Neural cell (in vitro differentiated cells): ENCODE measurements around the gene MYOCD. TPM values are rescaled to one million over a fixed set of nuclear protein-coding genes. Genes with fewer than 3 reads are reported as not detected.

ENCODE experiments used
- H2AFZ ChIP-seq: fragments of 200-600, 300-800 bp; sonication (generic), shearing (Covaris generic); 2 replicates; pipeline ENCODE4 v1.6.0; 2014; ENCODE audit warnings: low read depth, mild to moderate bottlenecking, antibody characterized with exemption, low read length, moderate library complexity
- H3F3A ChIP-seq: fragments of 200-600 bp; shearing (Covaris generic); 2 replicates; pipeline ENCODE4 v1.6.1; 2016; ENCODE audit warnings: mild to moderate bottlenecking, moderate library complexity, mixed read lengths, antibody characterized with exemption, low read length; ENCODE audit not compliant: insufficient read depth, poor library complexity, severe bottlenecking
- H3K27ac ChIP-seq: fragments of 200-600, 300-800 bp; sonication (generic), shearing (Covaris generic); 2 replicates; pipeline ENCODE4 v1.5.1; 2014; ENCODE audit warnings: mild to moderate bottlenecking, low read length, moderate library complexity
- H3K27me3 ChIP-seq: fragments of 300-800, 200-600 bp; sonication (generic), shearing (Covaris generic); 2 replicates; pipeline ENCODE4 v1.6.0; 2014; ENCODE audit warnings: mild to moderate bottlenecking, low read depth, low read length, moderate library complexity; ENCODE audit not compliant: insufficient read depth
- H3K36me3 ChIP-seq: fragments of 300-800, 200-600 bp; sonication (generic), shearing (Covaris generic); 2 replicates; pipeline ENCODE4 v1.5.1; 2014; ENCODE audit warnings: mild to moderate bottlenecking, antibody characterized with exemption, low read length, moderate library complexity; ENCODE audit not compliant: insufficient read depth
- H3K4me2 ChIP-seq: fragments of 300-800, 200-600 bp; sonication (generic), shearing (Covaris generic); 2 replicates; pipeline ENCODE4 v1.6.0; 2014; ENCODE audit warnings: mild to moderate bottlenecking, low read length
- H3K4me3 ChIP-seq: fragments of 300-800, 200-600 bp; sonication (generic), shearing (Covaris generic); 2 replicates; pipeline ENCODE4 v1.5.1; 2014; ENCODE audit warnings: mild to moderate bottlenecking, low read length, moderate library complexity
- H3K79me2 ChIP-seq: fragments of 200-600 bp; shearing (Covaris generic); replicated peaks from 2 replicates; pipeline ENCODE4 v1.6.0; 2014; ENCODE audit warnings: mild to moderate bottlenecking, low read length, moderate library complexity; ENCODE audit not compliant: insufficient read depth
- H3K9ac ChIP-seq: fragments of 300-800, 200-600 bp; sonication (generic), shearing (Covaris generic); 2 replicates; pipeline ENCODE4 v1.6.1; 2016; ENCODE audit warnings: mild to moderate bottlenecking, low read length, mixed read lengths
- H3K9me2 ChIP-seq: fragments of 200-600 bp; shearing (Covaris generic); 2 replicates; pipeline ENCODE4 v1.6.1; 2016; ENCODE audit warnings: mild to moderate bottlenecking, low read length, mixed read lengths; ENCODE audit not compliant: insufficient read depth
- H3K9me3 ChIP-seq: fragments of 200-600, 300-800 bp; sonication (generic), shearing (Covaris generic); 2 replicates; pipeline ENCODE4 v1.6.1; 2016; ENCODE audit warnings: mild to moderate bottlenecking, mixed run types, low read length, moderate library complexity, mixed read lengths
- H4K20me1 ChIP-seq: fragments of 200-600 bp; shearing (Covaris generic); 2 replicates; pipeline ENCODE4 v1.6.1; 2016; ENCODE audit warnings: mild to moderate bottlenecking, mixed run types; ENCODE audit not compliant: insufficient read depth
- CTCF ChIP-seq: fragments of 450-650 bp; IDR thresholded peaks from 2 replicates; pipeline ENCODE4 v1.5.1; 2014; ENCODE audit warnings: antibody characterized with exemption, mild to moderate bottlenecking, moderate library complexity; ENCODE audit not compliant: poor library complexity, severe bottlenecking
- EP300 ChIP-seq: fragments of 450-650 bp; conservative IDR thresholded peaks from 2 replicates; pipeline ENCODE4 v1.6.1; 2014; ENCODE audit warnings: antibody characterized with exemption, mild to moderate bottlenecking, moderate library complexity; ENCODE audit not compliant: poor library complexity, severe bottlenecking
- EZH2 ChIP-seq: fragments of 200-600, 300-800 bp; shearing (Covaris generic), sonication (generic); IDR thresholded peaks from 2 replicates; pipeline ENCODE4 v1.6.1; 2014; ENCODE audit warnings: antibody characterized with exemption, low read length, borderline replicate concordance, mild to moderate bottlenecking; ENCODE audit not compliant: insufficient read depth, poor library complexity, severe bottlenecking
- MXI1 ChIP-seq: fragments of 450-650 bp; conservative IDR thresholded peaks from 2 replicates; pipeline ENCODE4 v1.6.1; 2014; ENCODE audit warnings: antibody characterized with exemption, mild to moderate bottlenecking; ENCODE audit not compliant: poor library complexity, severe bottlenecking
- POLR2AphosphoS5 ChIP-seq: IDR thresholded peaks from 2 replicates; pipeline ENCODE4 v1.6.1; 2012
- RAD21 ChIP-seq: fragments of 450-650 bp; conservative IDR thresholded peaks from 2 replicates; pipeline ENCODE4 v1.6.1; 2014; ENCODE audit warnings: antibody characterized with exemption, mild to moderate bottlenecking, moderate library complexity
- REST ChIP-seq: IDR thresholded peaks from 2 replicates; pipeline ENCODE4 v1.6.1; 2012; ENCODE audit warnings: borderline replicate concordance
- SMC3 ChIP-seq: fragments of 450-650 bp; conservative IDR thresholded peaks from 2 replicates; pipeline ENCODE4 v1.6.1; 2014; ENCODE audit warnings: antibody characterized with exemption, mild to moderate bottlenecking, moderate library complexity; ENCODE audit not compliant: poor library complexity
- TAF1 ChIP-seq: IDR thresholded peaks from 2 replicates; pipeline ENCODE4 v1.6.1; 2012; ENCODE audit warnings: low read depth
- polyA plus RNA-seq: library from polyadenylated mRNA; depleted of rRNA; stranded (reverse); fragments of >200 nt; gene quantifications from 2 replicates; pipeline ENCODE4 v1.2.3, GENCODE V29; 2014

Gene MYOCD
- polyA plus RNA-seq, 1 donor from 2014 or later, result not detected

- TF ChIP-seq MXI1 (no peak), RAD21 (no peak), CTCF (no peak), REST (no peak), SMC3 (no peak), EP300 (no peak), POLR2AphosphoS5 (no peak), EZH2 (no peak), TAF1 (no peak)
- no peaks in the 10 kb centered on the region for H3F3A ChIP-seq
Observed at GRCh38 chr17:12731839-12732238, 66.1 kb downstream of the MYOCD start.

GRCh38 chr17:12732366-12732765 lies 66.7 kb downstream of the MYOCD start:
- H3K9ac ChIP-seq, result no peak overlapping the region
- H3K36me3 ChIP-seq, result no peaks in the 10 kb centered on the region
- no peak overlapping the region for H2AFZ ChIP-seq
- no peak overlapping the region for H3K27ac ChIP-seq
- H3K9me2 ChIP-seq, result no peaks in the 10 kb centered on the region
- no peaks in the 10 kb centered on the region for H3K27me3 ChIP-seq
- H3K4me2 ChIP-seq, result no peak overlapping the region
- H4K20me1 ChIP-seq, result no peaks in the 10 kb centered on the region
- no peaks in the 10 kb centered on the region for H3K9me3 ChIP-seq
- TF ChIP-seq TAF1, result no peak
- TF ChIP-seq SMC3, result no peak
- no peak for TF ChIP-seq REST
- TF ChIP-seq RAD21, result no peak
- TF ChIP-seq POLR2AphosphoS5, result no peak
- no peak for TF ChIP-seq EP300
- no peak for TF ChIP-seq CTCF
- TF ChIP-seq EZH2, result no peak
- TF ChIP-seq MXI1, result no peak
- H3F3A ChIP-seq, result no peaks in the 10 kb centered on the region
- H3K79me2 ChIP-seq, result no peaks in the 10 kb centered on the region
- H3K4me3 ChIP-seq, result no peak overlapping the region

More at GRCh38 chr17:12731839-12732238, 66.1 kb downstream of the MYOCD start:
- no peak overlapping the region for H3K4me3 ChIP-seq
- H3K27me3 ChIP-seq, result no peaks in the 10 kb centered on the region
- H4K20me1 ChIP-seq, result no peaks in the 10 kb centered on the region
- H3K9ac ChIP-seq, result no peak overlapping the region
- H3K4me2 ChIP-seq, result no peak overlapping the region
- H3K9me2 ChIP-seq, result no peaks in the 10 kb centered on the region
- H2AFZ ChIP-seq, result no peak overlapping the region
- no peaks in the 10 kb centered on the region for H3K36me3 ChIP-seq
- no peaks in the 10 kb centered on the region for H3K9me3 ChIP-seq
- no peak overlapping the region for H3K27ac ChIP-seq
- no peaks in the 10 kb centered on the region for H3K79me2 ChIP-seq
